HTR-8/SVneo (cell line): Measurements from ENCODE around the gene CIROP.
A peak's percentile ranks its signal among the peaks of the same experiment; 100 is the strongest.

ENCODE experiments used
- DNase-seq: peaks from one replicate; pipeline ENCODE4 v3.0.0; 2011; ENCODE audit warnings: low spot score, mixed read lengths; ENCODE audit not compliant: insufficient read length
- FAIRE-seq: peaks from 2 replicates; lab custom pipeline; 2011; peaks lifted over from hg19 to GRCh38; lab: Jason Lieb, UNC

Gene CIROP, protein sequence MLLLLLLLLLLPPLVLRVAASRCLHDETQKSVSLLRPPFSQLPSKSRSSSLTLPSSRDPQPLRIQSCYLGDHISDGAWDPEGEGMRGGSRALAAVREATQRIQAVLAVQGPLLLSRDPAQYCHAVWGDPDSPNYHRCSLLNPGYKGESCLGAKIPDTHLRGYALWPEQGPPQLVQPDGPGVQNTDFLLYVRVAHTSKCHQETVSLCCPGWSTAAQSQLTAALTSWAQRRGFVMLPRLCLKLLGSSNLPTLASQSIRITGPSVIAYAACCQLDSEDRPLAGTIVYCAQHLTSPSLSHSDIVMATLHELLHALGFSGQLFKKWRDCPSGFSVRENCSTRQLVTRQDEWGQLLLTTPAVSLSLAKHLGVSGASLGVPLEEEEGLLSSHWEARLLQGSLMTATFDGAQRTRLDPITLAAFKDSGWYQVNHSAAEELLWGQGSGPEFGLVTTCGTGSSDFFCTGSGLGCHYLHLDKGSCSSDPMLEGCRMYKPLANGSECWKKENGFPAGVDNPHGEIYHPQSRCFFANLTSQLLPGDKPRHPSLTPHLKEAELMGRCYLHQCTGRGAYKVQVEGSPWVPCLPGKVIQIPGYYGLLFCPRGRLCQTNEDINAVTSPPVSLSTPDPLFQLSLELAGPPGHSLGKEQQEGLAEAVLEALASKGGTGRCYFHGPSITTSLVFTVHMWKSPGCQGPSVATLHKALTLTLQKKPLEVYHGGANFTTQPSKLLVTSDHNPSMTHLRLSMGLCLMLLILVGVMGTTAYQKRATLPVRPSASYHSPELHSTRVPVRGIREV

DNA sequence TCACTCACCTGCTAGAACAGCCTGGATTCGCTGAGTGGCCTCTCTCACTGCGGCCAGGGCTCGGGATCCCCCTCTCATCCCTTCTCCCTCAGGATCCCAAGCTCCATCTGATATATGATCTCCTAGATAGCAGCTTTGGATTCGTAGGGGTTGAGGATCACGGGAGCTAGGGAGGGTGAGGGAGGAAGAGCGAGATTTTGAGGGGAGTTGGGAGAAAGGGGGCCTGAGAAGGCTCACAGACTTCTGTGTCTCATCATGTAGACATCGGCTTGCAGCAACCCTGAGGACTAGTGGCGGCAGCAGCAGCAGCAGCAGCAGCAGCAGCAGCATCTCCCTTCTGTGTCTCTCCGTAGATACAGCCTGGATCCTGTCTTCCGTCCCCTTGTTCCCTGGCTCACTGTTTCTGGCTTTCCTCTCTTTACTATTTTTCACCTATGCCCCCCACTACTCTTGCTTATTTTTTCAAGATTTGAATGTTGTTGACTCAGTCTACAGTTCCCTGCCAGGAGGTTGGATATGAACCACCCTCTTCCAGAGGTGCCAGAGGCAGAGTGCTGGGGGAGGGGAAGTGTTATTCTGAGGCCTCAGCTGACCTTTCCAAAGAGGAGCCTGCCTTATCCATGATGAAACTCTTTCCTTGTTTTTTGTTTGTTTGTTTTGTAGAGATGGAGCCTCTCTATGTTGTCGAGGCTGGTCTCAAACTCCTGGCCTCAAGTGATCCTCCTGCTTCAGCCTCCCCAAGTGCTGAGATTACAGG, at the start of gene CIROP:
TSS of gene CIROP (minus strand) at position 399 of the 757 bp plus-strand sequence. CDS start at position 330, 69 bp downstream.
- FAIRE-seq = no peak
- no peak for DNase-seq

DNA sequence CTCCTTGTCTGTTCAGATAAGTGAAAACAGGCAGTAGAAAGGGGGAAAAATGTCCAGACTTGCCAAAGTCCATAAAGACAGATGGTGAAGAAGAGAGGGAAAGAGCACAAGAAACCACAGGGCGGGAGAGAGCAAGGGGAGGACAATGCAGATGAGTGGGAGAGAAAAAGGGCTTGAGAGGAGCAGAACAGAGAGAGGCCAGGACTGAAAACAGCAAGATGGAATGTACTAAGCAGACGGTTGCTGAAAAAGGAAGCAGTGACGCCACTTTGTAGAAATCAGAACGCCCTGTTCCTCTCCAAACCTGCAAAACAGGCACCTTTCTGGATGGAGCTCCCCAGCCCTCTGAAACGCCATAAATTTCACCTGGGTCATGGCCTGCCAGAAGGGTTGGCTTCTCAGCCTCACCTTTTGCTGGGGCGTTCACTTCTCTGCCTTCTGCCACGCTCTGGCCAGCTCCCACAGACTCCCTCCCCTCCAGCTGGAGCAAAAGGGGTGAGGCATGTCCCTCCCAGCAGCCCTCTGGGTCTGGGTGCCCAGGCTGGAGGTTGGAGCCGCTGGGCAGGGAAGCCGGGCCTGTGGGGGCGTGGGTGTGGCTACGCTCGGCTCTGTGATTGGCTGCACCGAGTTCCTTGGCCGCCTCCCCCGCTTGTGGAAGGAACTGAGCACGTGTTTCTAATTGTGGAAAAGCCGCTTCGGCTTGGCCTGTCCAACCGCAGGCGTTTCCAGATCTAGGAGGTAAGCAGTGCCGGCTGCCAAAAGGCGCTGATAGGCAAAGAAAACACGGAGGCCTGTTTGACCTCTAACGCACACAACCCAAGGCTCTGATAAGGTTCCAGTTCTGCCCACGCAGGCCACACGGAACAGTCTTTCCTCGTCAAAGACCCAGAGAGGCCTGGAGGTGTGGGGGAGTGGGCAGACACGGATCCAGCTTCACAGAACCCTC, 49.3 kb upstream of the CIROP start:
- FAIRE-seq = no peak
- DNase-seq = no peak

DNA sequence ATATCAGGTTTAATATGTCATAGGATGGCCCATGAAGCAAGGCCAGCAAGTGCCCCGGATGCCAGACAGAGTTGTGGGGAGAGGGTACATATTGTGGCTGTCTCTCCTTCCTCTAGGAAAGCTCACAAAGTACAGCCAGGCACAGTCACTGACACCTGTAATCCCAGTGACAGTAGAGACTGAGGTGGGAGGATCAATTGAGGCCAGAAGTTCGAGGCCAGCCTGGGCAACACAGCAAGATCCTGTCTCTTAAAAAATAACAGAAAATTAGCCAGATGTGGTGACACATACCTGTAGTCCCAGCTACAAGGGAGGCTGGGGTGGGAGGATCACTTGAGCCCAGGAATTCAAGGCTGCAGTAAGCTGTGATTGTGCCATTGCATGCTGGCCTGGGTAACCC, 46.6 kb upstream of the CIROP start:
- DNase-seq (no peak), FAIRE-seq (no peak)

DNA sequence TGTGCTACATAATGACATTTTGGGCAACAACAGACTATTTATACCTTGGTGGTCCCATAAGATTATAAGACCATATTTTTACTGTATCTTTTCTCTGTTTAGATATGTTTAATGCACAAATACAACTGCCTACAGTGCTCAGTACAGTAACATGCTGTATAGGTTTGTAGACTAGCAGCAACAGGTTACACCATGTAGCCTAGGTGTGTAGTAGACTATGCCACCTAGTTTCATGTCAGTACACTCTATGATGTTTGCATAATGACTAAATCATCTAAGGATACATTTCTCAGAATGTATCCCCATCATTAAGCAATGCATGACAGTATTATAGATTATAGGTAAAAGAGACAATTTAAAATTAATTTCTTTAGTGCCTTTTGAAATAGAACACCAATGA, 45.0 kb upstream of the CIROP start:
- DNase-seq = no peak
- no peak for FAIRE-seq

DNA sequence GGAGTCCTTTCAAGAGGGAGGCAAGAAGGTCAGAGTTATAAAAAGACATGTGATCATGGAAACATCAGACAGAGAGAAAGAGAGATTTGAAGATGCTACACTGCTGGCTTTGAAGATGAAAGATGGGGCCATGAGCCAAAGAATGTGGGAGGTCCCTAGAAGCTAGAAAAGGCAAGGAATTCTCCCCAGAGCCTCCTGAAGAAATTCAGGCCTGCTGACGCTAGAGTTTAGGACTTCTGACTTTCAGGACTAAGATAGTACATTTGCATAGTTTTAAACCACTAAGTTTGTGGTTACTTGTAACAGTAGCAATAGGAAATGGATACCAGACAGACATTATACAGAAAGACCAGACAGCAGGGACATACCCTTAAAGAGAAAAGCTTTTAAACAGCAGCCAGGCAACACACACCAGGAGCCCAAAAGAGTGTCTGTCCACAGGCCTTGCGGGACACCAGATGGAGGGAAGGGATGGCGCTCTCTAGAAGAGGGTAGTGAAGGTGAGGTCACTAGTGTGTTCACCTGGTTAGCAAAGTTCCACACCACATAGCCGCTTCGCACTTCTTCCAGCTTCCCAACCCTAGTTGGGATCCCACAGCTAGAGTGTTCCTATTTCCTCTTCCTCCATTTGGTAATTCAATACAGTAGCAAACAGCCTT, 43.9 kb upstream of the CIROP start:
- FAIRE-seq (no peak), DNase-seq (no peak)

DNA sequence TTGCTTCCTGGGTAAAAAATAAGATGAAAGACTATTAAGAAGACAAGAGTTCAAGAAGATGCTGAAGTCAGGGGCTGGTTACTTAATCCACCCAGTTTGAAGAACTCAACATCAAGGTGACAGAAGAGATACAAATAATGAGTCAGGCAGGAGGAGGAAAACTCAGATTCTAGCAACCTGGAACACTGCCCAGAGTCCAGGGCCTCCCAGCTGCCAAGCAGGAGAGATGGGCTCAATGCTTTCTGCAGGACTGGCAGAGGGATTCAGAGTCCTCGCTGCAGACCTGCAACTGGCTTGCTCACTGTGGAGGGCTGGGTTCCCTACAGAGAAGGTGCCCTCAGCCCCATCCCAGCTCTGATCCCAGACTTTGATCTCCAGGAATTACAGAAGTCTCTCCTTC, 42.9 kb upstream of the CIROP start:
- FAIRE-seq (no peak), DNase-seq (no peak)

DNA sequence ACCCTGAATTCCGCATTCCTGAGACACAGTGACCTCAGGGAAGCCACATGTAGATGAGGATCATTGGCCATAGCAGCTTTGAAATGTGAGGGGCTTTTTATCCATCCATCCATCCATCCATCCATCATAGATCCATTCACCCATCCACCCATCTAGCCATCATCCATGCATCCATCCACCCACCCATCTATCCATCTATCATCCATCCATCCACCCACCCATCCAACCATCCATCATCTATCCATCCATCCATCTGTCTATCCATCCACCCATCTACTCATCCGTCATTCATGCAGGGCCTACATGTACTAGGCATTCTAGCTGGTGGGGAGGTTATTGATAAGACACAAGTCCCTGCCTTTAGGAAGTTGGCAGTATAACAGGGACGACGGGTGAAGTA, 42.2 kb upstream of the CIROP start:
- FAIRE-seq = no peak
- DNase-seq = no peak

DNA sequence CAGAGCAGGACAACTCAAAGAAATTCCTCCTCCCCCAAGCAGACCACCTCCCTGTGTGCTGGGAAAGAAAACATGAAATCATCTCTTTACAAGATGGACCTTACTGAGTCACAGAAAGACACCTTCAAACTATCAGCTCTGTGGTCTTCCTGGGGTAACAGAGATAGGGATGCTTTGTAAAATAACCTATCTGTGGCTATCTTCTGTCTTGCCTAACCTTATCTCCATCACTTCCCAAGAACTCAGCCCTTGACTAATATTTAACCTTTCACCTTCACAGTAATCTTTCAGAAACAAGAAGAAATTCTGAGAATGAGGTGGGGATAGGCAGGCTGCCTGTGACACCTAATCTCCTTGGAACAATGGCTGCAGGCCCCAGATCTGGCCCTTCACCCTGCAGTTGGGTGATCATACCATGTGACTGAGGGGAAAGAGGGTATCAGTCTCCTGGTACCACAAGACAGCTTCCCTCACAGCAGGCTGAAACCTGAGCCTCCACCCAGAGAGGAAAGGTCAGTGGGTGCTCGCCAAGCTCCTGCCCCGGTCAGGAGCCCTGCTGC, 41.6 kb upstream of the CIROP start:
- FAIRE-seq (no peak), DNase-seq (no peak)

DNA sequence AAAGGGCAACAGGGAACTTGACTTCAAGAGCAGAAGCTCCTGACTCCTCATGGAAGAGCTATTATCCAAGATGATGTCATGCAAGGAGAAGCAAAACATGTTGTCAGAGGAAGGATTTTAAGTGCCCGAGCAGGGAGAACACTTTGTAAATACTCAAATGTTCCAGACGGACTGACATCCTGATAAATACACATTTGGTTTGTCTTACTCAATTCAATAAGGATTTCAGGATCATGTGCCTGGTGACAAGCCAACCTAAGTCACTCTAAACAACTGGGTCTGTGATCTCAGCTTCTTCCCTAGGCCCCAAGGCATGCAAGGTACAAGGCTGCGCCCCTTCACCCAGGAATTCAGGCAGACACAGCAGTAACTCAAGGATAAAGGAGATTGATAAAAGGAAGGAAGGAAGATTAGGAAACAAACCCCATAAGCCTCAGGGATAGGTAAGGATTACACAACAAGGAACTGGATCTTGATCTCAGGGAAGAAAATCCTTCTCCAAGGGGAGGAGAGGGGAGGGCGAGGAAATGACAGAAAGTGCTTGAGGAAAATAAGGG, 41.1 kb upstream of the CIROP start:
- FAIRE-seq (no peak), DNase-seq (no peak)

DNA sequence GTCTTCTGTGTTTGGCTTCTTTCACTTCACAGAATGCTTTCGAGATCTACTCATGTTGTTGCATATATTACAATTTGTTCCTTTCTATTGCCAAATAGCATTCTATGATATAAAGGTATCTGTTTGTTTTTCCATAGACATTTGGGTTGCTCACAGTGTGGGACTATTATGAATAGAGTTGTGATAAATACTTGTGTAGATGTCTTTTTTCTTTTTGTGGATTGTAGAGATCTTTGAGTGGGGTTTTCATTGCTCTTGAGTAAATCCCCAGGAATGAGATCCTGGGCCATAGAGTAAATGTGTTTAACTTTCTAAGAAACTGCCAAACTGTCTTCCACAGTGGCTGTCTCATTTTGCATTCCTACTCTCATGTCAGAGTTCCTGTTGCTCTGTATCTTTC, 39.1 kb upstream of the CIROP start:
- FAIRE-seq = no peak
- DNase-seq = no peak

DNA sequence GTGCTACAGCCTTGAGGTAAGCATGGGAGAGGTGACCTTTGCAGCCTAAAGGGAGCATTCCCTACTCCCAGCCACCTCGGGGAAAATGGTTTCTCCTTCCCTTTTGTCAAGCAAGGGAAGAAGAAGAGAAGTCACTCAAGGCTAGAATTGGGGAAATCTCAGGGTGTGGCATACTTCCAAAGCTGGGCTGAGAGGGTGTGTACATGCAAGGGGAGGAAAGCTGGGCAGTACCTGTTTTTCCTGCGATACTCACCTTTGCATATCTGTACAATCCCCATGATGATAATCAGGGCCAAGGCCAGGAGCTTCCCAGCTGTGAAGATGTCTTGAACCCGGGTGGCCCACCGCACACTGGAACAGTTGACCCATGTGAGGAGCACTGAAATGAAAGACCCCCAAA, 38.0 kb upstream of the CIROP start:
- no peak for FAIRE-seq
- DNase-seq = no peak

DNA sequence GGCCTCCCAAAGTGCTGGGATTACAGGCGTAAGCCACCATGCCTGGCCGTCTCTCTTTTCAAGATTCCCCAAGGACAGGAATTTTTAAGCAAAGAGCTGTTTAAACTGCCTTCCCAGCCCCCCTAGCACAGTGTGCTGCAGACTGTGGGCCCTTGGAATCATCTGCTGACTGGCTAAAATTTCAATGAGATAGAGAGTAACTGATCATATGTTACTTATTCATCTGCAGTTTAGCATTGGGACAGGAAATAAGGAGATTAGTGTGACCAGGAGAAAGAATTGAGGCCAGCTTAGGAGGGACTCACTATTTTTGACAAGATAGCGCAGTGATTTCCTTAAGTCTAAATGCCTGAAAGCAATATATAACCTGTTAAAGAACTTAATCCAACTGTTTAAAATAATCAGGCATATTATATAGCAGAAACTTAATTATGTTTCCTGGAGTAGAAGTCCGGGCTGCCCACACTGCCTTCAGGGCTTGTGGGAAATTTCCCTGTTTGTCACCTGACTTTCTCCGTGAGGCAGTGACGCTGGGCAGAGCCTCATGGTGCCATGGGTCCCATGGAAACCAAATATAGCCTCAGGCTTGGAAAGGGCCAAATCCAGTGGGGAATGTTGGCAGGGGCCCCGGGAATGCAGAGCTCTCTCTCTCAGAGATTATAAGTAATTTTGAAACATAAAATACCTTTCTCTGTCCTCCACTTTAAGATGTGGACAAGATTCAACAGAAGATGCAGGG, 37.1 kb upstream of the CIROP start:
- DNase-seq (peak; percentile 33), FAIRE-seq (no peak)

DNA sequence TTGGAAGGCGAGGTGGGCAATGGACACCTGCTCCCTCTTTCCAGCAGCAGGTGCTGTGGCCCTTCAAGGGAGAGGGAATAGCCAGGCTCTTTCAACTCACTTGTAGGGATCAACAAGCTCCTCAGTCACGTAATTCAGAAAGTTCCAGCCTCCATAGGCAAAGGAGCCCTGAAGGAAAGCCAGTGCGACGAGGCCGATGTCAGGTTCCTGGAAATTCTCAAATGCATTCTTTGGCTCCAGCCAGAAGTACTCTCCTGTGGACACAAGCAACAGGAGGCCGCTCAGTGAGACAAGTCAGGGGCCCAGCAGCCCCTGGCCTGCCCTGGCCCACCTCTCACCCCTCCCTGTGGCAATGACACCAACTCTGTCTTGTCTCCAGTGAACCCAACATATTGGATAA, 35.6 kb upstream of the CIROP start:
- no peak for DNase-seq

DNA sequence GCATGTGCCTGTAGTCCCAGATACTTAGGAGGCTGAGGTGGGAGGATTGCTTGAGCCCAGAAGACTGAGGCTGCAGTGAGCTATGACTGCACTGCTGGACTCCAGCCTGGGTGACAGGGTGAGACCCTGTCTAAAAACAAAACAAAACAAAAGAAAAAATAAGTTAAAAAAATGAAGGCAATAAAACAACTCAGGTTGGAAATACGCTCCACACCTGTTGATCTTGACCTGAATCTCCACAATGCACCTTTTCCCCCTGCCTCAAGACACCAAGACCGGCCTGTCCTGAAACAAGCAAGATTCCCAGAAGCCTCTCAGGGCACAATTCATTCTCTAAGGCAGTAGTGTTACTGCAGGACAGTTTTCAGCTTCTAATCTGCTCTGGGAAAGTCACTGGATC, 35.1 kb upstream of the CIROP start:
- DNase-seq = no peak
- FAIRE-seq = no peak

More for the DNA sequence above, 35.6 kb upstream of the CIROP start:
- no peak for FAIRE-seq

DNA sequence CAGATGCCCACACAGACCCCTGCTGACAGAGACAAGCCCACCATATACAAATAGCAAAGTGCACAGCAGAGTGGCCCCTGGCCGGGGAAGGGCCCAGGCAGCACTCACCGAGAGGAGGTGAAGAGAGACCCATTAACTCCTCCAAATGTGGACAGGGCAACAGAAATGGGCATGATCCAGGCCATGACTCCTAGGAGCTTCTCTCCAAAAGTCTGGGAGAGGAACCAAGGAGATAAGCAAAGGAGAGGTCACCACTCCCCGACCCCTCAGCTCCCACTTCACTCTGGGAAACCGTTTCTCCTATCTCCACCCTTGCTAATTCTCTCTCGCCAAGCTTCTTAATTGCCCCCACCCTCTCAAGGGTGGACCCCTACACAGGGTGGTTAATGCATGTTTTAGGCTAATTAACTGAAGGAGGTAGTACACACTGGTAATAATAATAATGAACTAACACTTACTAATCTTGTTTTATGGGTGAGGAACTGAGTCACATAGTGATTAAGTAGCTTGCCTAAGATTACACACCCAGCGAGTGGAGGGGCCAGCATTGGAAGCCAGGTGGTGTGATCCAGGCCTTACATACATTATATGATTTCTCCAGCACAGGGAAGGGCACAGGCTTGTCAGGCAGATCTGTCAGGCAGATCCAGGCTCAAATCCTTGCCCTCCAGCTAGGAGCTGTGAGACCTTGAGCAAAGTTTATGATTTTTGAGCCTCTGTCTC, 33.2 kb upstream of the CIROP start:
- DNase-seq = no peak
- no peak for FAIRE-seq

DNA sequence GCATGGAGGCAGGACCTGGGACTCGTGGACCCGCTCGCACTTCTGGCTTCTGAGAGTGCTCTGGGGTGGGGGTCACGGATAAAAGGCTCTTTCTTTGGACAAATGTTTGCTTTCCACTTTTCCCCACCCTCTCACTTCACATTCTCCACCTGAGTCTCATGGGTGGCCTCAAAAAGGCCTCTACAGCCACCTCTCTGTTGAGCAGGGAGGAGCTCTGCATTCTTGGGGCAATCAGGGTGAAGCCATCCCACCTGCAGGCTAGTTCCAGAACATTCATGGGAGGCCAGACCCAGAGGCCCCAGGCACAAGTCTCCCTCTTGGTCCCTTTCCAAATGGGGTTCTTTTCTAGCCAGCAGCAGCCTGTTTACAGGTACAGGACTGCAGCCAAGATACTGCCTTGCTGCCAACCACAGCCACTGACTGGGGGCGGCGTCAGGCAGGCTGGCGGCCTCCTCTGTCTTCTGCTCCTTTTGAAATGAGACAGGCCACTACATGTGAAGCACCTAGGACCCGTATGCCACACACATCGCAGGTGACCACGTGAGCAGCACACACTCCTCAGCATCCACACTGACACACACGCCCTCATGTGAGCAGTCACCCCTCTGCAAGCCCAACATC, 32.5 kb upstream of the CIROP start:
- DNase-seq (no peak), FAIRE-seq (no peak)

DNA sequence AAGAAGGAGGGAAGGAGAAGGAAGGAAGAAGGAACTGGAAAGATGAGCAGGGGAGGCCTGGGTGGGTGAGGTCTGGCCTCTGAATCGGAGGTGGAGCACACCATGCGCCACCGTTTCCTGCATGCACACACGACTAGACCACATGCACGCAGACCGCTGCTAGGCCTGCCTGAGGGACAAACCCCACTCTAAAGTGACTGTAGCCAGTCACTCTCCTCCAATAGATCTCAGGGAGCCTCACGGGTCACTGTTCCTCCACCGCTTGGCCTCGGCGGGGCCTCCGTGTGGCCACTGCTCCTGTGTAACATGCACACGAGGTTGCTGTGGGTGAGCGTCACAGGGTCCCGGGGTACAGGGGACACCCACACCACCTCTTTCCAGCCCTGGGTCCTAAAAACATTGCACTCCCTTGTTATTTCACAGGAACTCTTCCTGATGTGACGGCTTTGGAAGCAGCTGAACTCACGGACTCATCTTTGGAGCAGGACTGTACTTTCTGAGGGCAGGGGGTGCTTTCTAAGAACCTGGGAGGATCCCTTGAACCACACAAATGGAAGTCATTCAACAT, 31.9 kb upstream of the CIROP start:
- FAIRE-seq = no peak
- DNase-seq = no peak
